ENCODE results near the gene LARP4.
"Not testable (repeated sequence)": the region's sequence is repeated elsewhere in the genome, so short reads cannot be mapped to it uniquely, and the experiment has no call there.

LARP4 gene

DNA sequence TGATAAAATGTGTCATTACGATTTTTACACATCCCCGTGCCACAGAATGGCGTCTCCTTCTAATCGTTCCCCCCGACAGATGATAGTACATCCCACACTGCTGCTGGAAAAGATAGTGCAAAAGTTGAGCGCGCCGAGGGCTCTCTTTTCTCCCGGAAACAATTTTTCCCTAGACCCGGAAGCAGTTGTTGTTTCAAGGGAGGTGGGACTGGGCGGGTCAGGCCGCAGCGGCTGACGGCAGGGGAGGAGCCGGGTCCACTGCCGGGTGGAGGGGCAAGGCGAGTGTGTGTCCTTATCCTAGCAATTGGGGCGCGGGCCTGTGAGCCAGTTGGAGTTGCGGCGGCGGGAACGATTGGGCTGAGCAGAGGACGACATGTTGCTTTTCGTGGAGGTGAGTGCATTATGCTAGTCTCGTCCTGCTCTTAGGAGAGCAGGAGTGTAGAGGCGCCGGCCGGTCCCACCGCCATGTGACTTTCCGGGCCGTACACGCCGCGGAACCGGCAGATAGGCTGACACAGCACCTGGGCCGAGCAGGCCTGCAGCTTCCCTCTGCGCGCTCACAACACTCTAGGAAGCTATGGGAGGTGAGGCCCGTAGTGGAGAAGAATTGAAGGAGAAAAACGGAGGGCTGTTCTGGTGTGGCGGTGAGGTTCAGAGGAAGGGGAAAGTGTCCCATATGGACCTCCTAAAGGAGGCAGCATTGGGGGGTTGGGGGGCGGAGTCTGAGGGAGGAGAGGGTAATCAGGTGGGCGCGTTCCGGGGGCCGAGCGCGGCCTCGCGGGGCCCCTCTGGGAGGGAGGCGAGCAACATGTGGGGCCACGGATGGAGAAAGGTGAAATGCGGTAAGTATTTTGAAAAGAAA is at the start of gene LARP4:
Gene LARP4 (plus strand): TSS at position 248 of the 862 bp plus-strand sequence. CDS start 126 bp downstream, at position 374.
- peak; percentile 90 for DNase-seq

- no peak for DNase-seq
Measured at GRCh38 chr12:50351120-50352043, 49.3 kb upstream of the LARP4 start.

DNA sequence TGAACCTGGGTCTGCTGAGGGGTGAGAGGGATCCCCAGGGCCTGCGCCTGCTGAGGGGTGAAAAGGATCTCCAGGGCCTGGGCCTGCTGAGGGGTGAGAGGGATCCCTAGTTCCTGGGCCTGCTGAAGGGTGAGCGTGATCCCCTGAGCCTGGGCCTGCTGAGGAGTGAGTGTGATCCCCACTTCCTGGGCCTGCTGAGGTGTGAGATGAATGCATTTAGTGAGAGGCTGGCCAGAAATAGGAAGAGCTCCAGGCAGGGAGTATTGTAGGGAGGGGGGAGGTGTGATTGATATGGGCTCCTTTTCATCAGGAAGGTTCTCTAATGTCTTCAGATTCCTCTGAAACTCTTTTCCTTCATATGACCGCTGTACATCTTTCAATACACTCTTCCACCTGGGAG is 47.3 kb upstream of the LARP4 start:
- DNase-seq, result no peak

DNA sequence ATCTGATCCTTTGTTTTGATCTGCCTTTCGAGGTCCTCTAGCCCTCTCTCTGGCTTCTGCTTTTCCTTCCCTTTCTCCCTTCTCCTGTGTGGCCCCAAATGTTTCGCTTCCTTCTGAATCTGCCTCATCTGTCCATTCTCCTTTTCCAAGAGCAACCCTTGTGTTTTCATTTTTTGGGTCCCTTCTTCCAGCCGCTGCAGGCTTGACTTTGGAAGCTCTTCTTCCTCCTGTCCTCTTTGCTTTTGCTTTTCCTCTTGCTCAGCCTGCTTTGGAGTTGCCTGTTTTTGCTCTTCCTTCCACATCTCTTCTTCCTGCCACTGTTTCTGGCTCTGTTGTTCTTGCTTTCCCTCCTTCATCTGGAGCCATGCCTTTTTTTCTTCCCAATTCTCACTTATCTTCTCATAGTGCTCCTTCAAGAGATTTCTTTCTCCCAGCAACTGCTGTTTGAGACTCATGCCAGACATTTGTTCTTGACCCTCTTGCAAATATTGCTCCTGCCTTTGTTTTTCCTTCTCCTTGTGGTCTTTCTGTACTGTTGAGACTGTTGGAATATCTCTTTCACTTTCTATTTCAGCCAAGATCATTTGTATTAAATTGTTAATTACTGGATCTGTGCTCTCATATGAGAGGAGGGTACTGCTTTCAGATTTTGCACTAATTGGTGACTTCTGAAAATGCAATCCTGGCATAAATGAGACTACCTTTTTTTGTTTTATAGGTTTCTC is 46.7 kb upstream of the LARP4 start:
- DNase-seq, result no peak

- DNase-seq, result no peak
Measured at GRCh38 chr12:50354908-50355307, 45.8 kb upstream of the LARP4 start.

DNA sequence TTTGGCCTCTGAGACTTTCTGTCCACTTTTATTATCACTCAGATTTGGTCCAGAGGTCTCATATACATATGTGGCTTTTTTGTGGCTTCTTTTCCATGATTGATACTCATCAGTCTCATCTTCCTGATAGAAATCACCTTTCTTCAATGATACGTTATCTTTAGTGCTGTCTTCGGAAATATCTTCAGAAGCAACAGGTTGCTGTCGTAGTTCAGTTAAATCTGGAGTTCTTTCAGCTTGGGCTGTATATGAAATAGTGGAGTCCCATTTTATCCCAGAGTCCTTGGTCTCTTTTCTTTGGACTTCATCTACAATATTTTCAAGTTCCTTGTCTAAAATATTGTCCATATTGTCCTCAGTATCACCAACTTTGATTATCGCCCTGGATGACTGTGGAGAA is 45.3 kb upstream of the LARP4 start:
- DNase-seq, result no peak

DNA sequence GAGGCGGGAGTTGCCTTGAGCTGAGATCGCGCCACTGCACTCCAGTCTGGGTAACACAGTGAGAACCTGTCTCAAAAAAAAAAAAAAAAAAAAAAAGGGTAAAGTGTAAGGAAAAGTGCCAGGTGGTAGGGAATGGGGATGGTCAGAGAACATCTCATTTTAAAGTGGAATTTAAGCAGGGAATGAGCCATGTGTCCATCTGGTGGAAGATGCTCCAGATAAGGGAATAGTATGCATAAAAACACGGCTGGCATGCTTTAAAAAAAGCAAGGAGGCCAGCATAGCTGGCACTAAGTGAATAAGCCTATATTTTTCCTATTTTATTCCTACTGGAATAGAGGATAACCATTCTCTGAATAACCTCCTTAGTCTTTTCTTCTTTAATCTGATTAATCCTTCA is 38.0 kb upstream of the LARP4 start:
- DNase-seq, result peak; percentile 63

DNA sequence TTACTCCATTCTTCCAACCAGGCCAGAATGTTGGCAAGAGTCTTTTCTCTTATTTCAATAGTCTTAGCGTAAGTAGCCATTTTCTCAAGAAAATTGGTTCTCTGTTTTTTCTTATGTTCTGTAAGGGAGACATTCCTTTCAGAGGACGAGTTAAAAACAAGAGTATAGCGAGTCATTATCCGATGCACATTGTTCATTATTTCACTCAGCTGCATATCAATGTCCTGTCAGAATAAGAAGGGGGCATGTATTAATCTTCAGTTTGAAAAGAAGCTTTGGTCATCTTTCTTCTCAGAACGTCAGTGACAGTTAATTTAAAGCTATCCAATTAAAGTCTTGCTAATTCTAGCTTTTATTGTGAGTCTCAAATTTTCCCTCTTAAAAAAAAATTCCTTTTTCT is 37.5 kb upstream of the LARP4 start:
- DNase-seq, result no peak

DNA sequence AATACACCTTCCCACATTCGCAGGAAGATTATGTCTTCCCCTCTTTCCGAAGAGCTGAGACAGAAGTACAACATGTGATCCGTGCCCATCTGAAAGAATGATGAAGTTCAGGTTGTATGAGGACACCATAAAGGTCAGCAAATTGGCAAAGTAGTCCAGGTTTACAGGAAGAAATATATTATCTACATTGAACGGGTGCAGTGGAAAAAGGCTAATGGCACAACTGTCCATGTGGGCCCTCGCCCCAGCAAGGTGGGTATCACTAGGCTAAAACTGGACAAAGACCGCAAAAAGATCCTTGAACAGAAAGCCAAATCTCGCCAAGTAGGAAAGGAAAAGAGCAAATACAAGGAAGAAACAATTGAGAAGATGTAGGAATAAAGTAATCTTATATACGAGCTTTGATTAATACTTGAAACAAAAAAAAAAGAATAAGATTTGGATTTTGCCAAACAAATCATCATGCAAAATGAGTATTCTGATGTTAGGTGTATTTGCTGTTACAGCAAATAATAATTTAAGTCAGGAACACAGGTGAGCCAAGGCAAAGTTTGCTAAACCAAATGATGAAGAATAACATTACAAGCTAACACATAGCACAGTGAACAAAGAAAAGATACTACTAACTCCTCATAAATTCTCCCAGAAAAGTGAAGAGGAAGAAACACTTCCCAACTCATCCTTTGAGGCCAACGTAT is 34.8 kb upstream of the LARP4 start:
- no peak for DNase-seq

DNA sequence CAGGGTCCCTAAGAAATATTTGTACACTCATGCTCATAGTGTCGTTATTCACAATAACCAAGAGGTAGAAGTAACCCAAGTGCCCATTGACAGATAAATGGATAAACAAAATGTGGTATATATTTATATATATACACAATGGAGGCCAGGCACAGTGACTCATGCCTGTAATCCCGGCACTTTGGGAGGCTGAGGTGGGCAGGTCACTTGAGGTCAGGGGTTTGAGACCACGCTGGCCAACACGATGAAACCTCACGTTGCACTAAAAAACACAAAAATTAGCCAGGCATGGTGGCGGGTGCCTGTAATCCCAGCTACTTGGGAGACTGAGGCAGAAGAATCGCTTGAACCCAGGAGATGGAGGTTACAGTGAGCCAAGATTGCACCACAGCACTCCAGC is 30.0 kb upstream of the LARP4 start:
- not testable (repeated sequence) for DNase-seq

DNA sequence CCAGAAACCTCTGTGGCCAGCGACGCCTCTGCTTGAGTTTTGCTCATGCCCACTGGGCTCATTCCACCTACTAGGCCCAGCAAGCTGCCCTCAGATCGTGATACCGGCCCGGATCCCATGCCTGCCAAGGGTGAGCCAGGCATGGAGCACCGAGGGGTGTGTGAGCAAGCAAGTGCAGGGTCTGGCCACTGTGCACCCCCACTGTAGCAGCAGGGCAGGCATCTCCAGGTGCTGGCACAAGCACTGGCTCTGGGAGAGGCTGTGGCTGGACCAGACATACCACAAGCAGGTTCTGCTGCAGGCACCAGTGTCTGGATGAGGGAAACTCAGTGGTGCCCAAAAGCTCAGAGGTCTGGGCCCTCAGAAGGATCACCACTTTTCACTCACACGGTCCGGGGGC is 24.9 kb upstream of the LARP4 start:
- no peak for DNase-seq

DNA sequence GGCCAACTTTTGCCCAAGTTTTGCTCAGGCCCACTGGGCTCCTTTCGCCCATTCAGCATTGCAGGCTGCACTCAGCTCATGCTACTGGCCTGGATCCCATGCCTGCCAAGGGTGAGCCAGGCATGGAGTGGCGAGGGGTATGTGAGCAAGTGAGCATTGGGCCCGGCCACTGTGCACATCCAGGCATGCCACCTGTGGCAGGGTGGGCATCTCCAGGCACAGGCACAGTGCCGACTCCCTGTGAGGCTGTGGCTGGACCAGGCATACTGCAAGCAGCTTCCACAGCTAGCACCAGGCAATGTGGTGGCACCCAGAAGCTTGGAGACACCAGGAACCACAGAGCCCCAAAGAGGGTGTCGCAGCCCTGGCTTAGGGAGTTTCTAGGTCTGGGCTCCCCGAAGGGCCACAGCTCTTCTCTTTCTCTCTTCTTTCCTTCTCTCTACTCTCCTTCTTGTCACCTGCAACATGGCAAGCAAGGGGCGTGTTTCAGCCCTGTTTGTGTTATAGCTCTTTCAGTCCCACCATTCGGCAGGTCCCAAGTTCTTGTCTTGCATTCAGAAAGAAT is 19.8 kb upstream of the LARP4 start:
- no peak for DNase-seq

GRCh38 chr12:50387487-50387886 is 13.2 kb upstream of the LARP4 start:
- no peak for DNase-seq

DNA sequence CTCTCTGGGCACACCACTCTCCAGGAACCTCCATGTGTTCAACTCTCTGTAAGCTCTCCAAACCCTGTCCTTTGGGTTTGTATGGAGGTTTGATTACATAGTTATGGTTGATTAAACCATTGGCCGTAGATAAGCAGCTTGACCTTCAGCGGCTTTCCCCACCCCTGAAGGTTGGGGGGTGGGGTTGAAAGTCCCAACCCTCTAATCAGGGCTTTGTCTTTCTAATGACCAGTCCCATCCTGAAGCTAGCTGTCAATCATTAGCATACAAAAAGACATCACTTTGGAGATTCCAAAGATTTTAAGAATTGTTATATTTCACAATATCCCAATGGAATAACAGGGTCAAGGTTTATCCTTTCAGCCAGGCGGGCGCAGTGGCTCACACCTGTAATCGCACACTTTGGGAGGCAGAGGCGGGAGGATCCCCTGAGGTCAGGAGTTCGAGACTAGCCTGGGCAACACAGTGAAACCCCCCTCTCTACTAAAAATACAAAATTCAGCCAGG is 12.7 kb upstream of the LARP4 start:
- no peak for DNase-seq

DNA sequence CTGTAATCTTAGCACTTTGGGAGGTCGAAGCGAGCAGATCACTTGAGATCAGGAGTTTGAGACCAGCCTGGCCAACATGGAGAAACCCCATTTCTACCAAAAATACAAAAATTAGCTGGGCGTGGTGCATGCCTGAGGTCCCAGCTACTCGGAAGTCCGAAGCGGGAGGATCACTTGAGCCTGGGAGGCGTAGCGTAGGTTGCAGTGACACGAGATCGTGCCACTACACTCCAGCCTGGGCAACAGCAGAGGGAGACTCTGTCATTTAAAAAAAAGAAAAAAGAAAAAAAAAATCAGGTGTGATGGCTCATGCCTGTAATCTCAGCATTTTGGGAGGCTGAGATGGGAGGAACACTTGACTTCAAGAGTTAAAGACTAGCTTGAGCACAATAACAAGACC is 11.9 kb upstream of the LARP4 start:
- DNase-seq, result not testable (repeated sequence)

DNA sequence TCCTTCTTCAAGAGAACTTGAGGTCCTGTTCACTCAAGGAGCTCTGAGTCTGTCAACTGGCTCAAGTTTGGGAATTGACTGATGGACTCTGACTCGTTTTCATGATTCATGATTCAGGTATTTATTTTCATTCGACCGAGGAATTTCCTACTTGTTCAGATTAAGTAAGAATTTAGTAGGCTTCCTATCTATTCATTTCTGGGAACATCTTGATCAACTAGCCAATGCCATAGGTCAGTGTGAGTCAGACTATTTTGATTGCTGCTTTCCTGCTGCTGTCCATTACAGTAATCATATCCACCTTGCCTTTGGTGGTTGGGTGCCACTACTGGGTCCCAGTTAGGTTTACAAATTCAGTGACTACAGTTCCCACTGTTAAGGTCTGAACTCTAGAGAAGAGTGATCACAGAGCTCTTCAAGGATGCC is 10.4 kb upstream of the LARP4 start:
- DNase-seq, result no peak

GRCh38 chr12:50394469-50395029 is 6.1 kb upstream of the LARP4 start:
- no peak for DNase-seq

DNA sequence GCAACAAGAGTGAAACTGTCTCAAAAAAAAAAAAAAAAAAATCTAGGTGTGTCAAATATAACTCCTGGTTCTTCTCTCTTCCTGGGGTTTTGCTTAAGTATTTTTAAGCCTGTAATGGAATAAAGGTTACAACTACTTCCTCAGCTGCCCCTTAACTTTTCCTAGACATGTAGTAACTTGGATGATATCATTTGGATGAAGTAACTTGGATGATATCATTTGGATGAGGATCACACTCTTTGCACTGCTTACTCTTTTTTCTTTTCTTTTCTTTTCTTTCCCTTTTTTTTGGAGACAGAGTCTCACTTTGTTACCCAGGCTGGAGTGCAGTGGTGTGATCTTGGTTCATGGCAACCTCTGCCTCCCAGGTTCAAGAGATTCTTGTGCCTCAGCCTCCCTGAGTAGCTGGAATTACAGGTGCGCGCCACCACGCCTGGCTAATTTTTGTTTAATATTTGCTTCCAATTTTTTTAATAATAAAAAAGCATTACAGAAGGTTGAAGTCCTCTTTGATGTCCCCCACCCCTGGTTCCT is 3.5 kb upstream of the LARP4 start:
- DNase-seq, result no peak

DNA sequence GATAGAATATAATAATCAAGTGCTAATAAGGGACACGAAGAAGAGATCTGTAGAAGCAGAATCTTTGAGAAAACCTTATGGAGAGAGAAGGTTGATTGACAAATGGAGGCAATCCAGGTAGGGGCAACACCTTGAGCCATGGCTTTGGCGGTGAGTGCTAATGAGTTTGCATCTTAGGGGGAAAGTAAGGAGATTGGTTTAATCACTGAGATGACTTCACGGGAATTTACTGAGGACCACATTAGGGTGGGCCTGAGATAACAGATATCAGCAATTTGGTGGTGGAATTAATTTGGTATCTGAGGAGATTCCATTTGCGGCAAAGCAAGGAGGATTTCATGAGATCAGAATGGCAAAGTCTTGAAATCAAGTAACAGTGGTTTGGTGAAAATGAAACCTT is 1.8 kb upstream of the LARP4 start:
- no peak for DNase-seq

DNA sequence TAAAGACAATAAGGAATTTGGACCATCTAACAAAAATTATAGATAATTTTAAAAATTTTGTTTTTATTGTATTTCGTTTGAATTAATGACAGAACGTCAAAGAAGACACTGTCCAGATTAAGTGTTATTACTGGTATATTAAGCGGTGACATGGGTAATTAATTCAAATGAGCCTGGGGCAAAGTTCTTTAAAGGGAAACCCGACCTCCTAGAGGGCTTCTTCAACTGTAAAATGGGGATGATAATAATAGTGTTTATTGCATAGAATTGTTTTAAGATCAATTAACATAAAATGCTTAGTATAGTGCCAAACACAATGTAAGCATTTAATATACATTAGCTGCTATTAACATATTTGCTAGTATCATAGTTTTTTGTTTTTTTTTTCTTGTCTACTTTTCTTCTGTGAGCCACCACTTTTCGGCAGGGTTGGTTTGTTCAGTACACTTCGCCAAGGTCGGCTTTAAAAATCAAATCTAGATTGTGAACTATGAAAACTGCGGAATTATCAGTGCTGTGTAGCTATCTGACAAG is 514 bp upstream of the LARP4 start:
- no peak for DNase-seq

DNA sequence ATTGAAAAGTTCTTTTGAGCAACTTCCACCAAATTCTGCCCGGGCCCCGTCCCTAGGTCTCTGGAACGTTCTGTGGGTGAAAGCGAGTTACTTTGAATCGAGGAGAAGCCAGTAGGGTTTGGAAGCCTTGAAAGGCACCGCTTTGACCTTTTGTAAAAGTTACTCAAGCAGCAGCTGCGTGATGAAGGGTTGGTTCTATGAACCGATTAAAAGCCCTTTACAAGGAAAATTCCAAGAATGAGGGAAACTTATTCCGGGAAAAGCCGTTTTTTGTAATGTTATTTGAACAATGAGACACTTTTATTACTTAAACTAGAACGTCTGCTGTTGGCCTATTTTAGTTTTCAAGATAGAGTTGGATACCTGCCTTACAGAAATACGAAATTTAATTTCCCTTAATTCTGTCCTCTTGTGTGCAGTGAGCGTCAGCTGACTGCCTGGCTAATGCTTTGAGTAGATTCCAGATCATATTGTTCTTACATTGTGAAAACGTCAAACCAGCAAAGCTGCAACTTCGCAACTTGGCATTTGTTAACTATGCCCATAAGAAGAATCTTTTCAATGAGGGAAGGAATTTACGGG is 906 bp downstream of the LARP4 start:
- no peak for DNase-seq
